GM23338 (cell line): Measurements from ENCODE around the gene ENC1.

Experiments used
- CREB1 ChIP-seq: fragments of 250-450 bp; sonication (Bioruptor Pico); IDR thresholded peaks from 2 replicates; pipeline ENCODE4 v1.5.0; 2020; ENCODE audit warnings: low read depth, mild to moderate bottlenecking, moderate library complexity
- EZH2 ChIP-seq: fragments of 200-600 bp; sonication (generic); IDR thresholded peaks from one replicate; pipeline ENCODE4 v1.8.0; 2017; ENCODE audit warnings: antibody characterized with exemption, mild to moderate bottlenecking, low read depth; ENCODE audit not compliant: unreplicated experiment
- EZH2phosphoT487 ChIP-seq: fragments of 200-600 bp; sonication (generic); IDR thresholded peaks from one replicate; pipeline ENCODE4 v1.8.1; 2018; ENCODE audit warnings: antibody characterized with exemption; ENCODE audit not compliant: unreplicated experiment
- NANOG ChIP-seq: IDR thresholded peaks from 2 replicates; pipeline ENCODE4 v1.6.1; 2016; ENCODE audit warnings: antibody characterized with exemption, borderline replicate concordance
- POLR2AphosphoS5 ChIP-seq: IDR thresholded peaks from 2 replicates; pipeline ENCODE4 v1.6.1; 2016; ENCODE audit warnings: antibody characterized with exemption, low read depth
- TF ChIP-seq, protein P1 (sequence below), 2 experiments: fragments of 200-600 bp in 1 of 2; sonication (generic) in 1 of 2; conservative IDR thresholded peaks; 2 replicates each; pipeline versions ENCODE4 v1.5.1 to v1.6.1; 2016 to 2017; ENCODE audit warnings: antibody characterized with exemption in 2 of 2, low read depth in 2 of 2, mild to moderate bottlenecking in 2 of 2, moderate library complexity in 1 of 2

DNA sequence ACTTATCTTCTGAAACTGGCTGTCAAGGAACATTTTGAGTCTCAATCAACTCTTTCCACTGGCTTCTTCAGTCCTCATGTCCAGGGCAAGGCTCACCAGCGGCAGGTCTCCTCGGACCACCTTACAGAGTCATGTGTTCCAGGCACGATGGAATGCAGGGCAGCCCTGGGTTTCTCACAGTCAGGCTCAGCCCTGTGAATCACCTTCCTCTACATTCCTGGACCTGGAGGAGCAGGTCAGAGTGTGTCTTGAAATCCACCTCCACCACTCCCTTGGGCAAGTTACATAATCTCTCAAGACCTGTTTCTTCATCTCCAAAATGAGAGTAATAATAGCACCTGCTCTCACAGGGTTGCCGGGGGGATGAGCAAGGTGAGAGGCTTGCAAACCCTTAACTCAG is 16.0 kb downstream of the ENC1 start:
- TF ChIP-seq NANOG = no peak
- TF ChIP-seq, protein P1, sequence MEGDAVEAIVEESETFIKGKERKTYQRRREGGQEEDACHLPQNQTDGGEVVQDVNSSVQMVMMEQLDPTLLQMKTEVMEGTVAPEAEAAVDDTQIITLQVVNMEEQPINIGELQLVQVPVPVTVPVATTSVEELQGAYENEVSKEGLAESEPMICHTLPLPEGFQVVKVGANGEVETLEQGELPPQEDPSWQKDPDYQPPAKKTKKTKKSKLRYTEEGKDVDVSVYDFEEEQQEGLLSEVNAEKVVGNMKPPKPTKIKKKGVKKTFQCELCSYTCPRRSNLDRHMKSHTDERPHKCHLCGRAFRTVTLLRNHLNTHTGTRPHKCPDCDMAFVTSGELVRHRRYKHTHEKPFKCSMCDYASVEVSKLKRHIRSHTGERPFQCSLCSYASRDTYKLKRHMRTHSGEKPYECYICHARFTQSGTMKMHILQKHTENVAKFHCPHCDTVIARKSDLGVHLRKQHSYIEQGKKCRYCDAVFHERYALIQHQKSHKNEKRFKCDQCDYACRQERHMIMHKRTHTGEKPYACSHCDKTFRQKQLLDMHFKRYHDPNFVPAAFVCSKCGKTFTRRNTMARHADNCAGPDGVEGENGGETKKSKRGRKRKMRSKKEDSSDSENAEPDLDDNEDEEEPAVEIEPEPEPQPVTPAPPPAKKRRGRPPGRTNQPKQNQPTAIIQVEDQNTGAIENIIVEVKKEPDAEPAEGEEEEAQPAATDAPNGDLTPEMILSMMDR (conservative IDR thresholded peaks at IDR 0.05; ENCODE audit: low read depth in 2 of 2) = no peak
- TF ChIP-seq CREB1 = no peak
- no peak for TF ChIP-seq POLR2AphosphoS5
- TF ChIP-seq EZH2 = no peak
- TF ChIP-seq EZH2phosphoT487 = no peak
